Measurements from ENCODE around the gene TEX2. TPM values are rescaled to one million over a fixed set of nuclear protein-coding genes. Genes with fewer than 3 reads are reported as not detected.
A peak's percentile ranks its signal among the peaks of the same experiment; 100 is the strongest.

Gene TEX2
- total and polyA plus RNA-seq, 2 of the 13 experiments (the other 11 are each of a cell fraction or from before 2014, with no cell fraction given): 21.4 to 37.7 TPM

GRCh38 chr17:64178011-64178825 is 84.8 kb downstream of the TEX2 start (continued):
- TF ChIP-seq ZNF18 (CRISPR knock-in tag; IDR thresholded peaks at IDR 0.05; ENCODE audit: insufficient replicate concordance) (no peak), RFXANK (CRISPR knock-in tag; IDR thresholded peaks at IDR 0.05) (peak; percentile 35; the same call in 1 of the 2 replicates), ZNF878 (CRISPR knock-in tag; IDR thresholded peaks at IDR 0.05) (0 out of 2 replicates have a peak, but pooled peaks have one; percentile 53), ZSCAN9 (CRISPR knock-in tag; IDR thresholded peaks at IDR 0.05; ENCODE audit: borderline replicate concordance) (peak; percentile 85), FOXP1 (IDR thresholded peaks at IDR 0.05) (peak; percentile 33; the same call in 1 of the 2 replicates), FOXP1 (CRISPR knock-in tag; IDR thresholded peaks at IDR 0.05) (peak; percentile 95), TOE1 (CRISPR knock-in tag; IDR thresholded peaks at IDR 0.05) (no peak), CBX2 (IDR thresholded peaks at IDR 0.05; ENCODE audit: low read depth, low read length) (no peak), CBX2 (CRISPR knock-in tag; IDR thresholded peaks at IDR 0.05; ENCODE audit: low read depth) (no peak), ZBTB26 (CRISPR knock-in tag; IDR thresholded peaks at IDR 0.05; ENCODE audit: borderline replicate concordance) (no peak), GLI4 (CRISPR knock-in tag; IDR thresholded peaks at IDR 0.05; ENCODE audit: borderline replicate concordance) (0 out of 2 replicates have a peak, but pooled peaks have one; percentile 70), ZNF780A (CRISPR knock-in tag; IDR thresholded peaks at IDR 0.05) (no peak), ZNF292 (CRISPR knock-in tag; IDR thresholded peaks at IDR 0.05; ENCODE audit: borderline replicate concordance, low read depth) (peak; percentile 95), SP4 (CRISPR knock-in tag; IDR thresholded peaks at IDR 0.05) (peak; percentile 55; the same call in 1 of the 2 replicates)

Measured in HepG2 (cell line).